NB4 (cell line): Measurements from ENCODE around the gene MKLN1.

Experiments used
- DNase-seq: peaks from one replicate; pipeline ENCODE4 v3.0.0; 2010; ENCODE audit warnings: low read depth
- H3K4me3 ChIP-seq: one replicate; pipeline ENCODE4 v1.5.1; 2011; ENCODE audit warnings: mild to moderate bottlenecking, low read depth, low read length, moderate library complexity
- CTCF ChIP-seq: IDR thresholded peaks from one replicate; pipeline ENCODE4 v1.5.1; 2012; ENCODE audit warnings: low read depth, low read length
- MAX ChIP-seq: IDR thresholded peaks from 2 replicates; pipeline ENCODE4 v1.6.1; 2011; ENCODE audit warnings: low read depth, low read length
- MYC ChIP-seq: IDR thresholded peaks from 2 replicates; pipeline ENCODE4 v1.6.1; 2011; ENCODE audit warnings: low read depth, low read length
- POLR2A ChIP-seq: IDR thresholded peaks from 2 replicates; pipeline ENCODE4 v1.6.1; 2011; ENCODE audit warnings: mild to moderate bottlenecking; ENCODE audit not compliant: insufficient read length; ENCODE audit errors: extremely low read depth

Gene MKLN1

GRCh38 chr7:131354390-131354789, 26.7 kb downstream of the MKLN1 start:
- TF ChIP-seq POLR2A (no peak), MAX (no peak), CTCF (no peak), MYC (no peak)
- no peak overlapping the region for H3K4me3 ChIP-seq
- no peak for DNase-seq

- H3K4me3 ChIP-seq, result no peak overlapping the region
- no peak for DNase-seq
- no peak for TF ChIP-seq CTCF
- no peak for TF ChIP-seq MYC
- no peak for TF ChIP-seq MAX
- TF ChIP-seq POLR2A, result no peak
Measured at GRCh38 chr7:131355917-131356777, 28.5 kb downstream of the MKLN1 start.

GRCh38 chr7:131357282-131357880, 29.7 kb downstream of the MKLN1 start:
- DNase-seq, result no peak
- TF ChIP-seq MAX (no peak), POLR2A (no peak), MYC (no peak), CTCF (no peak)
- H3K4me3 ChIP-seq, result no peak overlapping the region

- TF ChIP-seq POLR2A, result no peak
- no peak for TF ChIP-seq MYC
- no peak for TF ChIP-seq CTCF
- no peak for TF ChIP-seq MAX
- no peak for DNase-seq
- no peak overlapping the region for H3K4me3 ChIP-seq
Measured at GRCh38 chr7:131358636-131359035, 31.0 kb downstream of the MKLN1 start.

GRCh38 chr7:131359136-131359776, 31.6 kb downstream of the MKLN1 start:
- H3K4me3 ChIP-seq, result no peak overlapping the region
- TF ChIP-seq MYC, result no peak
- no peak for TF ChIP-seq POLR2A
- TF ChIP-seq CTCF, result no peak
- TF ChIP-seq MAX, result no peak
- DNase-seq, result no peak
